Measurements from ENCODE around the gene CCNB1.

GRCh38 chr5:69160651-69161050, 6.3 kb upstream of the CCNB1 start:
- TF ChIP-seq, protein P1, sequence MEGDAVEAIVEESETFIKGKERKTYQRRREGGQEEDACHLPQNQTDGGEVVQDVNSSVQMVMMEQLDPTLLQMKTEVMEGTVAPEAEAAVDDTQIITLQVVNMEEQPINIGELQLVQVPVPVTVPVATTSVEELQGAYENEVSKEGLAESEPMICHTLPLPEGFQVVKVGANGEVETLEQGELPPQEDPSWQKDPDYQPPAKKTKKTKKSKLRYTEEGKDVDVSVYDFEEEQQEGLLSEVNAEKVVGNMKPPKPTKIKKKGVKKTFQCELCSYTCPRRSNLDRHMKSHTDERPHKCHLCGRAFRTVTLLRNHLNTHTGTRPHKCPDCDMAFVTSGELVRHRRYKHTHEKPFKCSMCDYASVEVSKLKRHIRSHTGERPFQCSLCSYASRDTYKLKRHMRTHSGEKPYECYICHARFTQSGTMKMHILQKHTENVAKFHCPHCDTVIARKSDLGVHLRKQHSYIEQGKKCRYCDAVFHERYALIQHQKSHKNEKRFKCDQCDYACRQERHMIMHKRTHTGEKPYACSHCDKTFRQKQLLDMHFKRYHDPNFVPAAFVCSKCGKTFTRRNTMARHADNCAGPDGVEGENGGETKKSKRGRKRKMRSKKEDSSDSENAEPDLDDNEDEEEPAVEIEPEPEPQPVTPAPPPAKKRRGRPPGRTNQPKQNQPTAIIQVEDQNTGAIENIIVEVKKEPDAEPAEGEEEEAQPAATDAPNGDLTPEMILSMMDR (IDR thresholded peaks at IDR 0.05), result no peak
- TF ChIP-seq POLR2A (IDR thresholded peaks at IDR 0.05), result no peak

Measured in lower leg skin (tissue), 3 donors.